Measurements from ENCODE around the gene PPL. TPM values are rescaled to one million over a fixed set of nuclear protein-coding genes. Genes with fewer than 3 reads are reported as not detected.

Gene PPL
- total and polyA plus RNA-seq, 2 of the 13 experiments (the other 11 are each of a cell fraction or from before 2014, with no cell fraction given) = 5.7 to 6.6 TPM

GRCh38 chr16:4936181-4936990 is 562 bp downstream of the PPL start (continued):
- TF ChIP-seq HNRNPH1 (optimal IDR thresholded peaks at IDR 0.05; ENCODE audit: low read depth, low read length) = no peak
- peak; percentile 48; the same call in 1 of the 2 replicates for TF ChIP-seq TGIF2 (CRISPR knock-in tag; IDR thresholded peaks at IDR 0.05)
- TF ChIP-seq ZNF660 (CRISPR knock-in tag; IDR thresholded peaks at IDR 0.05; ENCODE audit: borderline replicate concordance, low read depth) = no peak
- TF ChIP-seq CCAR2 (optimal IDR thresholded peaks at IDR 0.05; ENCODE audit: low read depth, low read length) = no peak
- 0 out of 2 replicates have a peak, but pooled peaks have one; percentile 3 for TF ChIP-seq BRCA1 (CRISPR knock-in tag; IDR thresholded peaks at IDR 0.05)
- TF ChIP-seq MYPOP (CRISPR knock-in tag; IDR thresholded peaks at IDR 0.05) = no peak
- TF ChIP-seq BRD4 (CRISPR knock-in tag; IDR thresholded peaks at IDR 0.05) = no peak
- TF ChIP-seq YEATS2 (CRISPR knock-in tag; IDR thresholded peaks at IDR 0.05; ENCODE audit: borderline replicate concordance) = no peak
- TF ChIP-seq STAT5B (CRISPR knock-in tag; IDR thresholded peaks at IDR 0.05) = no peak
- TF ChIP-seq ZNF543 (CRISPR knock-in tag; IDR thresholded peaks at IDR 0.05) = no peak; the same call in 1 of the 2 replicates
- TF ChIP-seq MTA3 (CRISPR knock-in tag; IDR thresholded peaks at IDR 0.05) = no peak
- no peak for TF ChIP-seq POLR2G (IDR thresholded peaks at IDR 0.05; ENCODE audit: low read depth, low read length)
- no peak for TF ChIP-seq SIN3B (IDR thresholded peaks at IDR 0.05; ENCODE audit: low read length)
- no peak for TF ChIP-seq TAF1 (CRISPR knock-in tag; IDR thresholded peaks at IDR 0.05)
- no peak; the same call in 1 of the 2 replicates for TF ChIP-seq ERF (CRISPR knock-in tag; IDR thresholded peaks at IDR 0.05)
- no peak for TF ChIP-seq ZSCAN21 (CRISPR knock-in tag; IDR thresholded peaks at IDR 0.05; ENCODE audit: borderline replicate concordance)
- TF ChIP-seq ZMYM4 (CRISPR knock-in tag; IDR thresholded peaks at IDR 0.05) = peak; percentile 46; the same call in 1 of the 2 replicates
- 0 out of 2 replicates have a peak, but pooled peaks have one; percentile 14 for TF ChIP-seq THAP9 (CRISPR knock-in tag; IDR thresholded peaks at IDR 0.05; ENCODE audit: borderline replicate concordance)
- TF ChIP-seq CREB1 (IDR thresholded peaks at IDR 0.05) = no peak
- no peak for TF ChIP-seq CREB1 (CRISPR knock-in tag; IDR thresholded peaks at IDR 0.05)
- TF ChIP-seq YY1 (IDR thresholded peaks at IDR 0.05; ENCODE audit: insufficient read depth, insufficient replicate concordance, low read depth, low read length) = peak; percentile 29
- TF ChIP-seq KLF13 (CRISPR knock-in tag; IDR thresholded peaks at IDR 0.05) = 0 out of 2 replicates have a peak, but pooled peaks have one; percentile 33
- TF ChIP-seq AGO1 (IDR thresholded peaks at IDR 0.05; ENCODE audit: low read depth, low read length, poor library complexity, severe bottlenecking) = no peak
- no peak; the same call in 1 of the 2 replicates for TF ChIP-seq ZBTB3 (CRISPR knock-in tag; IDR thresholded peaks at IDR 0.05; ENCODE audit: borderline replicate concordance, low read depth)
- TF ChIP-seq SP140L (CRISPR knock-in tag; IDR thresholded peaks at IDR 0.05; ENCODE audit: borderline replicate concordance) = no peak
- no peak for TF ChIP-seq ZNF691 (CRISPR knock-in tag; IDR thresholded peaks at IDR 0.05; ENCODE audit: borderline replicate concordance, low read depth)
- no peak for TF ChIP-seq MEIS1 (CRISPR knock-in tag; IDR thresholded peaks at IDR 0.05; ENCODE audit: borderline replicate concordance)

Measured in HepG2 (cell line).